GM12878 (cell line): ENCODE data around the gene BEST4. TPM values are rescaled to one million over a fixed set of nuclear protein-coding genes. Genes with fewer than 3 reads are reported as not detected.

Experiments used
- BCL11A ChIP-seq: IDR thresholded peaks from 2 replicates; pipeline ENCODE4 v1.6.1; 2011; ENCODE audit warnings: low read depth, low read length
- BRCA1 ChIP-seq: IDR thresholded peaks from 2 replicates; pipeline ENCODE4 v1.6.1; 2011; ENCODE audit warnings: low read depth, low read length, improper control_type of control experiment
- CBFB ChIP-seq: IDR thresholded peaks from 2 replicates; pipeline ENCODE4 v1.6.1; 2016; ENCODE audit warnings: antibody characterized with exemption, low read depth
- CREB1 ChIP-seq: IDR thresholded peaks from 2 replicates; pipeline ENCODE4 v1.6.1; 2012; ENCODE audit warnings: low read depth, mild to moderate bottlenecking, inconsistent platforms
- ESRRA ChIP-seq: IDR thresholded peaks from 2 replicates; pipeline ENCODE4 v1.6.1; 2012; ENCODE audit warnings: mild to moderate bottlenecking, low read length, improper control_type of control experiment
- FOS ChIP-seq: IDR thresholded peaks from 3 replicates; pipeline ENCODE4 v1.6.1; 2011; ENCODE audit warnings: borderline replicate concordance; ENCODE audit not compliant: insufficient read length; ENCODE audit errors: extremely low read depth
- IKZF1 ChIP-seq: fragments of 450-650 bp; conservative IDR thresholded peaks from 2 replicates; pipeline ENCODE4 v1.6.1; 2017; ENCODE audit warnings: antibody characterized with exemption, mild to moderate bottlenecking
- MYB ChIP-seq: fragments of 150-350 bp; IDR thresholded peaks from 2 replicates; pipeline ENCODE4 v1.6.1; 2014; ENCODE audit warnings: mild to moderate bottlenecking, low read depth, low read length, borderline replicate concordance
- NBN ChIP-seq: fragments of 450-650 bp; IDR thresholded peaks from 2 replicates; pipeline ENCODE4 v1.6.1; 2016
- NFIC ChIP-seq: IDR thresholded peaks from 2 replicates; pipeline ENCODE4 v1.6.1; 2012; ENCODE audit warnings: low read depth, mild to moderate bottlenecking, inconsistent platforms, low read length, moderate library complexity
- NFXL1 ChIP-seq: fragments of 450-650 bp; IDR thresholded peaks from 2 replicates; pipeline ENCODE4 v1.6.1; 2017; ENCODE audit warnings: antibody characterized with exemption, mild to moderate bottlenecking, borderline replicate concordance
- NFYA ChIP-seq: IDR thresholded peaks from 2 replicates; pipeline ENCODE4 v1.6.1; 2011; ENCODE audit warnings: low read depth, mild to moderate bottlenecking, low read length, improper control_type of control experiment, borderline replicate concordance
- NR2C1 ChIP-seq: fragments of 450-650 bp; IDR thresholded peaks from 2 replicates; pipeline ENCODE4 v1.6.1; 2017; ENCODE audit warnings: antibody characterized with exemption, mild to moderate bottlenecking, moderate library complexity
- PAX5 ChIP-seq: IDR thresholded peaks from 2 replicates; pipeline ENCODE4 v1.6.1; 2011; ENCODE audit warnings: low read depth, low read length, borderline replicate concordance
- SPI1 ChIP-seq: IDR thresholded peaks from 2 replicates; pipeline ENCODE4 v1.6.1; 2011; ENCODE audit warnings: low read depth, mild to moderate bottlenecking, low read length, moderate library complexity, borderline replicate concordance; ENCODE audit not compliant: insufficient read depth
- SREBF2 ChIP-seq: IDR thresholded peaks from 2 replicates; pipeline ENCODE4 v1.6.1; 2012; ENCODE audit warnings: mild to moderate bottlenecking, low read length
- TCF3 ChIP-seq: IDR thresholded peaks from 2 replicates; pipeline ENCODE4 v1.6.1; 2012; ENCODE audit warnings: low read depth, mild to moderate bottlenecking, low read length, borderline replicate concordance; ENCODE audit not compliant: insufficient read depth
- TCF7 ChIP-seq: IDR thresholded peaks from 2 replicates; pipeline ENCODE4 v1.6.1; 2014; ENCODE audit warnings: antibody characterized with exemption, borderline replicate concordance
- ZNF207 ChIP-seq: fragments of 450-650 bp; IDR thresholded peaks from 2 replicates; pipeline ENCODE4 v1.6.1; 2014; ENCODE audit warnings: antibody characterized with exemption, mild to moderate bottlenecking, borderline replicate concordance
- ZNF217 ChIP-seq: fragments of 450-650 bp; IDR thresholded peaks from 2 replicates; pipeline ENCODE4 v1.6.1; 2017; ENCODE audit warnings: antibody characterized with exemption, mild to moderate bottlenecking
- ZNF24 ChIP-seq: fragments of 450-650 bp; IDR thresholded peaks from 2 replicates; pipeline ENCODE4 v1.6.1; 2017; ENCODE audit warnings: antibody characterized with exemption, mild to moderate bottlenecking
- ZSCAN29 ChIP-seq: fragments of 450-650 bp; IDR thresholded peaks from 2 replicates; pipeline ENCODE4 v1.6.1; 2017; ENCODE audit warnings: mild to moderate bottlenecking, moderate library complexity
- ZZZ3 ChIP-seq: IDR thresholded peaks from 2 replicates; pipeline ENCODE4 v1.6.1; 2011; ENCODE audit warnings: low read depth; ENCODE audit not compliant: control insufficient read depth, insufficient read length
- polyA plus RNA-seq, 11 experiments: library from polyadenylated mRNA; depleted of rRNA in 4 of 11; unstranded in 6 of 11; stranded (reverse) in 5 of 11; fragments of >200 nt; fragmentation: Nextera tagmentation in 4 of 11; fragmentation: Illumina TruSeq in 1 of 11; extraction: Ambion mirVana in 4 of 11; extraction: Trizol in 1 of 11; gene quantifications; 1 replicate in 1 of 11; 2 replicates in 10 of 11; pipeline versions ENCODE4 v1.2.1 to v1.2.3, GENCODE V29; 2011 to 2016; ENCODE audit warnings: inconsistent platforms in 2 of 11, missing spikeins in 2 of 11, low read depth in 1 of 11
- total RNA-seq, 4 experiments: library from RNA; depleted of rRNA in 3 of 4; stranded (reverse); fragments of >200 nt in 3 of 4; fragmentation: Illumina TruSeq in 1 of 4; extraction: Trizol in 1 of 4; gene quantifications; 2 replicates each; pipeline versions ENCODE4 v1.2.1 to v1.2.3, GENCODE V29; 2013 to 2021
- TF ChIP-seq, protein P1 (sequence below): fragments of 450-650 bp; formaldehyde crosslinking; IDR thresholded peaks from 2 replicates; pipeline ENCODE4 v1.5.0; 2022; ENCODE audit warnings: mild to moderate bottlenecking, missing genetic modification characterization
- TF ChIP-seq, protein P2 (sequence below): fragments of 450-650 bp; IDR thresholded peaks from 2 replicates; pipeline ENCODE4 v1.6.1; 2017; ENCODE audit warnings: mild to moderate bottlenecking, moderate library complexity

The BEST4 gene
- total and polyA plus RNA-seq, 10 of the 15 experiments (the other 5 are each of a cell fraction or from before 2014, with no cell fraction given) = 0.06 to 1.3 (median 0.42) TPM

DNA sequence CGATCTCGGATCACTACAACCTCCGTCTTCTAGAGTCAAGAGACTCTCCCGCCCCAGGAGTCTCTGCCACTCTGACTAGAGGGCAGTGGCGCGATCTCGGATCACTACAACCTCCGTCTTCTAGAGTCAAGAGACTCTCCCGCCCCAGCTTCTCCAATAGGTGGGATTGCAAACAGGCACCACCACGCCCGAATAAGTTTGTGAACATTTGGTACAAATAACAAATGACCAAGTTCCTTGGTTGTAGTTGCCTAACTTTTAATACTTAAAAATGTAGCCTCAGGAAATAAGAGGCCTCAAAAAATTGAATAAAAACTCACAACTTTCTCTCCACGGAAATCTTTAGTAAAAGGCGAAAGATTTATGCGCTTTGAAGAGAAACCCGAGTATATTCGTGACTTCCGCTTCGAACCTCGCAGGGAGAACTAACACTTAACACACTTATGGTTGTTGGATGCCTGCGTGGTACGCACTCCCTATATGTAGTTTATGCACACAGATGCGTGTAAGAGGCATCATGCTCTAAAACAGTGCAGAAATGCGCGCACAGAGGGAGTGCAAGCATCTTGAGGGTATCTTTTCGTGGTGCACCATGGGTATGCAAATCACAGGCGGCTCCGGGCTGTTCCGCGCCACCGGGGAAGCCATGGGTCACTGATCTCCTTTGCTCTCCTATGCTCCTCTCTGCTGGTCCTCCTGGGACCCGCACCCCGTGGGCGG lies 31.8 kb upstream of the BEST4 start (continued):
- no peak for TF ChIP-seq MYB
- TF ChIP-seq ESRRA = peak; percentile 90
- TF ChIP-seq ZNF207 = 0 out of 2 replicates have a peak, but pooled peaks have one; percentile 83
- TF ChIP-seq NFIC = peak; percentile 98
- TF ChIP-seq TCF3 = peak; percentile 90; the same call in 1 of the 2 replicates
- TF ChIP-seq NBN = peak; percentile 97
- TF ChIP-seq BCL11A = peak; percentile 75; the same call in 1 of the 2 replicates
- TF ChIP-seq, protein P1, sequence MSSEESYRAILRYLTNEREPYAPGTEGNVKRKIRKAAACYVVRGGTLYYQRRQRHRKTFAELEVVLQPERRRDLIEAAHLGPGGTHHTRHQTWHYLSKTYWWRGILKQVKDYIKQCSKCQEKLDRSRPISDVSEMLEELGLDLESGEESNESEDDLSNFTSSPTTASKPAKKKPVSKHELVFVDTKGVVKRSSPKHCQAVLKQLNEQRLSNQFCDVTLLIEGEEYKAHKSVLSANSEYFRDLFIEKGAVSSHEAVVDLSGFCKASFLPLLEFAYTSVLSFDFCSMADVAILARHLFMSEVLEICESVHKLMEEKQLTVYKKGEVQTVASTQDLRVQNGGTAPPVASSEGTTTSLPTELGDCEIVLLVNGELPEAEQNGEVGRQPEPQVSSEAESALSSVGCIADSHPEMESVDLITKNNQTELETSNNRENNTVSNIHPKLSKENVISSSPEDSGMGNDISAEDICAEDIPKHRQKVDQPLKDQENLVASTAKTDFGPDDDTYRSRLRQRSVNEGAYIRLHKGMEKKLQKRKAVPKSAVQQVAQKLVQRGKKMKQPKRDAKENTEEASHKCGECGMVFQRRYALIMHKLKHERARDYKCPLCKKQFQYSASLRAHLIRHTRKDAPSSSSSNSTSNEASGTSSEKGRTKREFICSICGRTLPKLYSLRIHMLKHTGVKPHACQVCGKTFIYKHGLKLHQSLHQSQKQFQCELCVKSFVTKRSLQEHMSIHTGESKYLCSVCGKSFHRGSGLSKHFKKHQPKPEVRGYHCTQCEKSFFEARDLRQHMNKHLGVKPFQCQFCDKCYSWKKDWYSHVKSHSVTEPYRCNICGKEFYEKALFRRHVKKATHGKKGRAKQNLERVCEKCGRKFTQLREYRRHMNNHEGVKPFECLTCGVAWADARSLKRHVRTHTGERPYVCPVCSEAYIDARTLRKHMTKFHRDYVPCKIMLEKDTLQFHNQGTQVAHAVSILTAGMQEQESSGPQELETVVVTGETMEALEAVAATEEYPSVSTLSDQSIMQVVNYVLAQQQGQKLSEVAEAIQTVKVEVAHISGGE (CRISPR knock-in tag) = no peak
- peak; percentile 88 for TF ChIP-seq TCF7
- peak; percentile 84 for TF ChIP-seq ZSCAN29
- no peak for TF ChIP-seq ZZZ3
- TF ChIP-seq SREBF2 = no peak; the same call in 1 of the 2 replicates
- peak; percentile 68 for TF ChIP-seq CREB1
- peak; percentile 78; the same call in 1 of the 2 replicates for TF ChIP-seq ZNF24
- no peak for TF ChIP-seq FOS
- peak; percentile 81 for TF ChIP-seq PAX5
- TF ChIP-seq, protein P2, sequence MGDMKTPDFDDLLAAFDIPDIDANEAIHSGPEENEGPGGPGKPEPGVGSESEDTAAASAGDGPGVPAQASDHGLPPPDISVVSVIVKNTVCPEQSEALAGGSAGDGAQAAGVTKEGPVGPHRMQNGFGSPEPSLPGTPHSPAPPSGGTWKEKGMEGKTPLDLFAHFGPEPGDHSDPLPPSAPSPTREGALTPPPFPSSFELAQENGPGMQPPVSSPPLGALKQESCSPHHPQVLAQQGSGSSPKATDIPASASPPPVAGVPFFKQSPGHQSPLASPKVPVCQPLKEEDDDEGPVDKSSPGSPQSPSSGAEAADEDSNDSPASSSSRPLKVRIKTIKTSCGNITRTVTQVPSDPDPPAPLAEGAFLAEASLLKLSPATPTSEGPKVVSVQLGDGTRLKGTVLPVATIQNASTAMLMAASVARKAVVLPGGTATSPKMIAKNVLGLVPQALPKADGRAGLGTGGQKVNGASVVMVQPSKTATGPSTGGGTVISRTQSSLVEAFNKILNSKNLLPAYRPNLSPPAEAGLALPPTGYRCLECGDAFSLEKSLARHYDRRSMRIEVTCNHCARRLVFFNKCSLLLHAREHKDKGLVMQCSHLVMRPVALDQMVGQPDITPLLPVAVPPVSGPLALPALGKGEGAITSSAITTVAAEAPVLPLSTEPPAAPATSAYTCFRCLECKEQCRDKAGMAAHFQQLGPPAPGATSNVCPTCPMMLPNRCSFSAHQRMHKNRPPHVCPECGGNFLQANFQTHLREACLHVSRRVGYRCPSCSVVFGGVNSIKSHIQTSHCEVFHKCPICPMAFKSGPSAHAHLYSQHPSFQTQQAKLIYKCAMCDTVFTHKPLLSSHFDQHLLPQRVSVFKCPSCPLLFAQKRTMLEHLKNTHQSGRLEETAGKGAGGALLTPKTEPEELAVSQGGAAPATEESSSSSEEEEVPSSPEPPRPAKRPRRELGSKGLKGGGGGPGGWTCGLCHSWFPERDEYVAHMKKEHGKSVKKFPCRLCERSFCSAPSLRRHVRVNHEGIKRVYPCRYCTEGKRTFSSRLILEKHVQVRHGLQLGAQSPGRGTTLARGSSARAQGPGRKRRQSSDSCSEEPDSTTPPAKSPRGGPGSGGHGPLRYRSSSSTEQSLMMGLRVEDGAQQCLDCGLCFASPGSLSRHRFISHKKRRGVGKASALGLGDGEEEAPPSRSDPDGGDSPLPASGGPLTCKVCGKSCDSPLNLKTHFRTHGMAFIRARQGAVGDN = peak; percentile 100
- no peak for TF ChIP-seq NFYA
- TF ChIP-seq BRCA1 = no peak
- no peak for TF ChIP-seq NFXL1
- TF ChIP-seq CBFB = peak; percentile 100
- TF ChIP-seq NR2C1 = peak; percentile 30
- TF ChIP-seq ZNF217 = no peak
- TF ChIP-seq IKZF1 = peak; percentile 79
- peak; percentile 77 for TF ChIP-seq SPI1
